ENCODE results near the gene VIPR2.

DNA sequence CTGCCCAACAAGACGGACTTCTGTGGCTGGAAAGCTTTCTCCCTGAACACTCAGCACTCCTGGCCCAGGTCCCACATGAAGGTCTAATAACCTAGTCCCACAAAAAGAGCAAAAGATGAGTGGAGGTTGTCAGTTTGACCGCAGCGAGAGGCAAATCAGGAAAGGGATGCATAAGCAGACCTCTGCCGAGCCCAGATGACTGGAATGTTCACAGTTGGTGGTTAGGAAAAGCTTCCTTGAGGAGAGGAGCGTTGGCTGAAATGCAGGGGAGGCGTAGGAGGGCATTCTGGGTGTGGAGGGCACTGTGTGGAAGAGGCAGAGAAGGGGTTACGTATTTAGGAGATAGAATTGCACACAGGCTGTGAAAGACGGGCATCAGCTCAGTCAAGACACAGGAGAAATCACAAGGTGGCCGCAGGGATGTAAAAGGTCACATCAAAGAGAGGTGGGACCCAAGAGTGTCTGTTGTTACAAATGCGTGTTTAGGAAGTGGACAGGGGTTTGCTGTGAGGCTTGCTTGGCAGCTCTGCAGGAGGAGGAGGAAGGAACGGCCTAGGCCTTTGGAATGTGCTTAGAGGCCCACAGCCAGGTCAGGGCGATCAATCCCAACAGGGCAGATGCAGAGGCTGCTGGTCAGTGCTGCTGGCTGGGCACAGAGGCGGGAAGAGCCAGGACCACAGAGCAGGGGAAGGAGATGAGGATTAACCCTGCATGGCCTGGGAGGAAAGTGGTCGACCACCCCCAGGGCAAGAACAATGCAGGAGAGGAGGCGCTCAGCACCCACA, 133.5 kb downstream of the VIPR2 start:
- TF ChIP-seq, protein P1, sequence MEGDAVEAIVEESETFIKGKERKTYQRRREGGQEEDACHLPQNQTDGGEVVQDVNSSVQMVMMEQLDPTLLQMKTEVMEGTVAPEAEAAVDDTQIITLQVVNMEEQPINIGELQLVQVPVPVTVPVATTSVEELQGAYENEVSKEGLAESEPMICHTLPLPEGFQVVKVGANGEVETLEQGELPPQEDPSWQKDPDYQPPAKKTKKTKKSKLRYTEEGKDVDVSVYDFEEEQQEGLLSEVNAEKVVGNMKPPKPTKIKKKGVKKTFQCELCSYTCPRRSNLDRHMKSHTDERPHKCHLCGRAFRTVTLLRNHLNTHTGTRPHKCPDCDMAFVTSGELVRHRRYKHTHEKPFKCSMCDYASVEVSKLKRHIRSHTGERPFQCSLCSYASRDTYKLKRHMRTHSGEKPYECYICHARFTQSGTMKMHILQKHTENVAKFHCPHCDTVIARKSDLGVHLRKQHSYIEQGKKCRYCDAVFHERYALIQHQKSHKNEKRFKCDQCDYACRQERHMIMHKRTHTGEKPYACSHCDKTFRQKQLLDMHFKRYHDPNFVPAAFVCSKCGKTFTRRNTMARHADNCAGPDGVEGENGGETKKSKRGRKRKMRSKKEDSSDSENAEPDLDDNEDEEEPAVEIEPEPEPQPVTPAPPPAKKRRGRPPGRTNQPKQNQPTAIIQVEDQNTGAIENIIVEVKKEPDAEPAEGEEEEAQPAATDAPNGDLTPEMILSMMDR (conservative IDR thresholded peaks at IDR 0.05): no peak
- 0 out of 2 replicates have a peak, but pooled peaks have one; percentile 27 for TF ChIP-seq ZFX (IDR thresholded peaks at IDR 0.05)
